HG02588 (cell line): ENCODE measurements around the gene SF3A2.

Experiments used
- ATAC-seq: cut with Tn5 transposase; IDR thresholded peaks from one replicate; pipeline ENCODE4 v1.9.1; 2021; ENCODE audit warnings: mild to moderate bottlenecking, moderate library complexity; ENCODE audit not compliant: unreplicated experiment

Gene SF3A2

GRCh38 chr19:2288338-2288817 is 51.8 kb downstream of the SF3A2 start:
- no peak for ATAC-seq

GRCh38 chr19:2288818-2289713 is 52.4 kb downstream of the SF3A2 start:
- no peak for ATAC-seq

- no peak for ATAC-seq
Measured at GRCh38 chr19:2289714-2290435, 53.3 kb downstream of the SF3A2 start.

GRCh38 chr19:2290441-2291184 is 54.0 kb downstream of the SF3A2 start:
- no peak for ATAC-seq

GRCh38 chr19:2291185-2291751 is 54.6 kb downstream of the SF3A2 start:
- no peak for ATAC-seq

GRCh38 chr19:2294687-2295335 is 58.2 kb downstream of the SF3A2 start:
- ATAC-seq, result no peak

- no peak for ATAC-seq
Measured at GRCh38 chr19:2296141-2296540, 59.5 kb downstream of the SF3A2 start.
